ENCODE results near the gene FNDC3B. TPM values are rescaled to one million over a fixed set of nuclear protein-coding genes. Genes with fewer than 3 reads are reported as not detected.

The FNDC3B gene
- total and polyA plus RNA-seq, 3 donors from 2014 or later = 24.2 to 63.5 (median 57.7) TPM

DNA sequence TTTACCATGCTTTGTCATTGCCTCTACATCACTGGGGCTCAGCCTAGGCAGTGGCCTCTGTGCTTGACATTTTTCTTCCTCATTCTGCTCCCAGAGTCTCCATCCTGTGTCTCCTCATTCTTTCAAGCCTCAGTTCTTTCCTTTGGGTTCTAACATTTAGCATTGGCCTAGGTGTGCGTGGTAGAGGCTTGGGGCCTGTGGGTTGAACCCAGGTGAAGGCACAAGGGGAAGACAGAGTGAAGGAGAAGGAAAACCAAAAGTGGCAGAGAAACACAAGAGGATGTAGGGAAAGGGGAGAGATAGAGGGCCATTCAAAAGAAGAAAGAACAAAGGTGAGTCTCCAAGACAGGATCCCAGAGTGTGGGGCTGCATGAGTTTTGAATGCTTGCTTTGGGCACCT lies 75.7 kb downstream of the FNDC3B start:
- intact Hi-C loops (cut with DNase I; ENCODE audit: low total_unique reads) = no loop called here
- Histone ChIP-seq H3K9me3 (no peaks in the 10 kb centered on the region), H3K36me3 (ENCODE audit: low read depth, missing control alignments) (no peaks in the 10 kb centered on the region), H3K27me3 (no peaks in the 10 kb centered on the region), H3K4me3 (no peak overlapping the region), H3K27ac (no peak overlapping the region), H3K4me1 (no peaks in the 10 kb centered on the region)
- DNase-seq = no peak
- WGBS, 2 donors = 75 to 93% methylated on average over 1 of the region's 1 CpG
- TF ChIP-seq, protein P1, sequence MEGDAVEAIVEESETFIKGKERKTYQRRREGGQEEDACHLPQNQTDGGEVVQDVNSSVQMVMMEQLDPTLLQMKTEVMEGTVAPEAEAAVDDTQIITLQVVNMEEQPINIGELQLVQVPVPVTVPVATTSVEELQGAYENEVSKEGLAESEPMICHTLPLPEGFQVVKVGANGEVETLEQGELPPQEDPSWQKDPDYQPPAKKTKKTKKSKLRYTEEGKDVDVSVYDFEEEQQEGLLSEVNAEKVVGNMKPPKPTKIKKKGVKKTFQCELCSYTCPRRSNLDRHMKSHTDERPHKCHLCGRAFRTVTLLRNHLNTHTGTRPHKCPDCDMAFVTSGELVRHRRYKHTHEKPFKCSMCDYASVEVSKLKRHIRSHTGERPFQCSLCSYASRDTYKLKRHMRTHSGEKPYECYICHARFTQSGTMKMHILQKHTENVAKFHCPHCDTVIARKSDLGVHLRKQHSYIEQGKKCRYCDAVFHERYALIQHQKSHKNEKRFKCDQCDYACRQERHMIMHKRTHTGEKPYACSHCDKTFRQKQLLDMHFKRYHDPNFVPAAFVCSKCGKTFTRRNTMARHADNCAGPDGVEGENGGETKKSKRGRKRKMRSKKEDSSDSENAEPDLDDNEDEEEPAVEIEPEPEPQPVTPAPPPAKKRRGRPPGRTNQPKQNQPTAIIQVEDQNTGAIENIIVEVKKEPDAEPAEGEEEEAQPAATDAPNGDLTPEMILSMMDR (IDR thresholded peaks at IDR 0.05) = no peak
- no peak for TF ChIP-seq POLR2A (IDR thresholded peaks at IDR 0.05)

DNA sequence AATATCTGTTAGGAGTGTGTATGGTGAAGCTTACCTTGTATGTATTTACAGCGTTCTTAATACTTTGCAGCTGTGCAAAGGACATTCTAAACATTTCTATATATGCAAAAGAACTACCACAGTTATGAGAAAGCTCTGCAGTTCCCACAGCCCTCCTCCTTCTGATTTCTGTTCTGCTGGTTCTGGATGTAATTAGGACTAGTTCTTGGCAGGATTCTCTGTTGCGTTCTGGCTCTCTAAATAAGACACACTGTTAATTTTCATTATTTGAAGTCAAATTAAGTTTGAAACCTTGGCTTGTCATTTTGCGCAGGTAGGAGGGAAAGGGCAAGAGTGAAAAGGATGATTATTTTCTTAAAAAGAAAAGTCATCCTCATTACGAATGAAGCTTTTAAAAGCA lies 76.4 kb downstream of the FNDC3B start:
- TF ChIP-seq POLR2A (IDR thresholded peaks at IDR 0.05) = no peak
- TF ChIP-seq, protein P1 (IDR thresholded peaks at IDR 0.05) = no peak
- Histone ChIP-seq H3K36me3 (ENCODE audit: low read depth, missing control alignments) (no peaks in the 10 kb centered on the region), H3K9me3 (no peaks in the 10 kb centered on the region), H3K27me3 (no peaks in the 10 kb centered on the region), H3K4me3 (no peak overlapping the region), H3K27ac (no peak overlapping the region), H3K4me1 (no peaks in the 10 kb centered on the region)
- intact Hi-C loops (cut with DNase I; ENCODE audit: low total_unique reads) = no loop called here
- WGBS, 2 donors = 38% methylated on average over 4 of the region's 4 CpGs
- DNase-seq = no peak

DNA sequence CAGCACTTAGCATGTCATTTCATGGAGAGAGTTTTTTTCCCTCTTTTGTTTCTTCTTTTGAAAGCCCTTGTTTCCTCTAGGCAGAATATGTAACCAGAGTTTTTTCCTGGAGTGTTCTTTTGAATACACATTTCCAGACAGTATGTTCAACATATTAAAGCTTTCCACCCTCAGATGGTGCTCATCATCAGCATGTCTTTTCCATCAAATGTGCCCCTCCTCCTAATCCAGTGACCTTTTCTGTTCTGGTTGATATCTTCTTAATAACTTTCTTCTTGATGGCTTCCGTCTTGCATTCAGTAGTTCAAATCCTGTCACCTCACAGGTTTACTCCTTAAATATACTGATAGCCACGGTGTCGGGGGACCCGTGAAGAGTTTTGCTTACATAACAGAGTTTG lies 78.6 kb downstream of the FNDC3B start:
- no peaks in the 10 kb centered on the region for H3K36me3 ChIP-seq (ENCODE audit: low read depth, missing control alignments)
- no peaks in the 10 kb centered on the region for H3K27me3 ChIP-seq
- DNase-seq = no peak
- H3K4me1 ChIP-seq = no peaks in the 10 kb centered on the region
- H3K9me3 ChIP-seq = no peaks in the 10 kb centered on the region
- H3K27ac ChIP-seq = no peak overlapping the region
- 85 to 87% methylated on average over 4 of the region's 4 CpGs for WGBS, 2 donors
- no peak overlapping the region for H3K4me3 ChIP-seq
- intact Hi-C loops (cut with DNase I; ENCODE audit: low total_unique reads) = no loop called here
- no peak for TF ChIP-seq POLR2A (IDR thresholded peaks at IDR 0.05)
- TF ChIP-seq, protein P1 (IDR thresholded peaks at IDR 0.05) = no peak

DNA sequence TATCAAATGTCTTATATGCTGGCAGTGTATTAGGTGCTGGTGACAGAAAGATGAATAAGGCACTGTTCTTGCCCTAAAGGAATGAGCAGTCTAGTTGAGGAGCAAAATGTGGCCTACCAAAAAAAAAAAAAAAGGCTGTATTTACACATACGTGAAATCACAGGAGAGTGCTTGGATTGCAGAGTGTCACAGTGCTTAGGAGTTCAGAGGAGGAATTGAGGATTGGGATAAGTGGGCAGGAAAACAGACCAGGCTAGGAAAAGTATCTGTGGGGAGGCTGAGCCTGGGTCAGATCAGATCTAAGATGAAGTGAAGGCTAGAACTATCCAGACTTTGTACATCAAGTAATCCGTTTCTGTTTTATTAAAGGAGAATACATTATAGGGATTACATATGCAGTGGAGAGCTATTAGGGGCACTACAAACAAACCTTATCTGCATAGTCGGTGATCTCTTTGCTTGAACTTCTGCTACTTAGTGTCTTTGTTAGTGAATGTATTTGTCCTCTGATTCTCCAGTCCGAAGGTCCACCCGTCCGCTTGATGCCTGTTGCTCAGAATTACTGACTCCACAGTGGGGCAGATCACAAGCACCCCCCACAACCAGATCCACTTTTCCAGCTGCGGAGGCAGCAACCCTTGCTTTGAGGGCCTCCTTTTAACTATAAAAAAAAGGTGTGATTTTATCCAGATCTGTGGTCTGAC lies 80.0 kb downstream of the FNDC3B start:
- intact Hi-C loops (cut with DNase I; ENCODE audit: low total_unique reads) = no loop called here
- H3K36me3 ChIP-seq (ENCODE audit: low read depth, missing control alignments) = no peaks in the 10 kb centered on the region
- H3K27ac ChIP-seq = no peak overlapping the region
- no peaks in the 10 kb centered on the region for H3K4me1 ChIP-seq
- no peak overlapping the region for H3K4me3 ChIP-seq
- no peaks in the 10 kb centered on the region for H3K9me3 ChIP-seq
- TF ChIP-seq, protein P1 (IDR thresholded peaks at IDR 0.05) = no peak
- no peak for TF ChIP-seq POLR2A (IDR thresholded peaks at IDR 0.05)
- DNase-seq = no peak
- 69 to 77% methylated on average over 7 of the region's 7 CpGs for WGBS, 2 donors
- H3K27me3 ChIP-seq = no peaks in the 10 kb centered on the region

DNA sequence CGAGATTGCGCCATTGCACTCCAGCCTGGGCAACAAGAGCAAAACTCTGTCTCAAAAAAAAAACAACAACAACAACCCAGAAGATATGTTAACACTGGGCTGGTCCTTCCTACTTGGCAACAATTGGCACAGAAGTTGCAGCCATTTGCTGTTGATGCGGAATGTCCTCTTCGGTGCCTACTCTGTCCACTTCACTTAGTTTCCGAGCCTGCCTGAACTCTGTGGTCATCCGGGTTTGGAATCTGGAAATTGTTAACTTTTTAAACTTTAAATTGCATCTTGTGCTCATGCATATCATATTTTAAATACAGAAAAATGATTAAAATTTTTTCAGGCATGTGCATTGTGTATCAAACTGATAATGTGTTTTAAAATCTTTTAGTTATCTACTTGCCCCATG lies 81.5 kb downstream of the FNDC3B start:
- TF ChIP-seq POLR2A (IDR thresholded peaks at IDR 0.05) = no peak
- TF ChIP-seq, protein P1 (IDR thresholded peaks at IDR 0.05) = no peak
- DNase-seq = no peak
- Histone ChIP-seq H3K9me3 (no peaks in the 10 kb centered on the region), H3K27ac (no peak overlapping the region), H3K27me3 (no peaks in the 10 kb centered on the region), H3K36me3 (ENCODE audit: low read depth, missing control alignments) (no peaks in the 10 kb centered on the region), H3K4me3 (no peak overlapping the region), H3K4me1 (peaks cover 7% of the 10 kb centered on the region)
- intact Hi-C loops (cut with DNase I; ENCODE audit: low total_unique reads) = no loop called here
- WGBS, 2 donors = 90 to 93% methylated on average over 6 of the region's 6 CpGs

All from testis (tissue), 3 donors.